Epithelial cell of esophagus (primary cell): ENCODE results near the gene HRH2.

Experiments
- DNase-seq: peaks from one replicate; pipeline ENCODE4 v3.0.0; 2010; ENCODE audit warnings: low read depth
- H3K4me3 ChIP-seq: 2 replicates; pipeline ENCODE4 v1.5.1; 2011; ENCODE audit warnings: mild to moderate bottlenecking, low read length, control low read depth
- TF ChIP-seq, protein P1 (sequence below): IDR thresholded peaks from 2 replicates; pipeline ENCODE4 v1.5.1; 2011; ENCODE audit warnings: low read depth, mild to moderate bottlenecking, low read length, control low read depth, inconsistent platforms; ENCODE audit not compliant: insufficient read depth; ENCODE audit errors: missing control alignments

HRH2 gene, protein sequence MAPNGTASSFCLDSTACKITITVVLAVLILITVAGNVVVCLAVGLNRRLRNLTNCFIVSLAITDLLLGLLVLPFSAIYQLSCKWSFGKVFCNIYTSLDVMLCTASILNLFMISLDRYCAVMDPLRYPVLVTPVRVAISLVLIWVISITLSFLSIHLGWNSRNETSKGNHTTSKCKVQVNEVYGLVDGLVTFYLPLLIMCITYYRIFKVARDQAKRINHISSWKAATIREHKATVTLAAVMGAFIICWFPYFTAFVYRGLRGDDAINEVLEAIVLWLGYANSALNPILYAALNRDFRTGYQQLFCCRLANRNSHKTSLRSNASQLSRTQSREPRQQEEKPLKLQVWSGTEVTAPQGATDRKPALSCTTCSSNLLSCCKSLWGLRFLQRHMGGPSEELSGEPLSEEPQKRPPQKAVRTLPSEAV

DNA sequence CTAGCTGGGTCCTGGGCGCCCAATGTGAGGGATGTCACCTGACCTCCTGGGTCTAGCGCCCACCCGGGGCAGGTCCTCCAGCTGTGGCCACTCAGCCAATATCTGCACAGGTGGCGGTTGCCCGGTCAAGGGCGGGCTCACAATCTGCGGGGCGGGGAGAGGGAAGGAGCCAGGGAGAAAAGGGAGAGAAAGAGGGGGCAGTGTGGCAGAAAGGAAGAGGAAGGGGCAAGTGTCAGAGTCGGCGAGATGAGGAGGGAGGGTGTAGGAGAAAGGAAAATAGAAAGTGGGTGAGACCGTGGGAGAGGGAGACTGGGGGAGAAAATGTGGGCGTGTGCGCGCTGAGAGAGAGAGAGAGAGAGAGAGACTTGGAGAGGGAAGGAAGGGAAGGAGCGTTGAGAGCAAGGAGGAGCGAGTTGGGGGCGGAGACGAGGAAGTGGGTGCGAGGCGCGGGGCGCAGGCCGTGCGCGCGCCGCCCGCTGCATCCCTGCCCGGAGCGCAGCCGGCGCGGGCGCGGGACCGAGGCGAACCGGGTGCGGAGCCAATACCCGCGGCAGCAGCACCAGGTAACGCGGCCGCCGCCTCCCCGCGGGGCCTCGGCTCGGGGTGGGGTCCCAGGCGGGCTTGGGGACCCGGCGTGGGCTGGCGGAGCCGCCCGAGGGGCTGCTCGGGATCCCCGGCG is at the start of gene HRH2:
HRH2 (plus strand) TSS at position 479 of the 679 bp plus-strand sequence. CDS start 25,163 bp downstream, outside the sequence.
- DNase-seq, result no peak
- H3K4me3 ChIP-seq, result no peak within 1 kb of the TSS
- TF ChIP-seq, protein P1, sequence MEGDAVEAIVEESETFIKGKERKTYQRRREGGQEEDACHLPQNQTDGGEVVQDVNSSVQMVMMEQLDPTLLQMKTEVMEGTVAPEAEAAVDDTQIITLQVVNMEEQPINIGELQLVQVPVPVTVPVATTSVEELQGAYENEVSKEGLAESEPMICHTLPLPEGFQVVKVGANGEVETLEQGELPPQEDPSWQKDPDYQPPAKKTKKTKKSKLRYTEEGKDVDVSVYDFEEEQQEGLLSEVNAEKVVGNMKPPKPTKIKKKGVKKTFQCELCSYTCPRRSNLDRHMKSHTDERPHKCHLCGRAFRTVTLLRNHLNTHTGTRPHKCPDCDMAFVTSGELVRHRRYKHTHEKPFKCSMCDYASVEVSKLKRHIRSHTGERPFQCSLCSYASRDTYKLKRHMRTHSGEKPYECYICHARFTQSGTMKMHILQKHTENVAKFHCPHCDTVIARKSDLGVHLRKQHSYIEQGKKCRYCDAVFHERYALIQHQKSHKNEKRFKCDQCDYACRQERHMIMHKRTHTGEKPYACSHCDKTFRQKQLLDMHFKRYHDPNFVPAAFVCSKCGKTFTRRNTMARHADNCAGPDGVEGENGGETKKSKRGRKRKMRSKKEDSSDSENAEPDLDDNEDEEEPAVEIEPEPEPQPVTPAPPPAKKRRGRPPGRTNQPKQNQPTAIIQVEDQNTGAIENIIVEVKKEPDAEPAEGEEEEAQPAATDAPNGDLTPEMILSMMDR, result no peak

DNA sequence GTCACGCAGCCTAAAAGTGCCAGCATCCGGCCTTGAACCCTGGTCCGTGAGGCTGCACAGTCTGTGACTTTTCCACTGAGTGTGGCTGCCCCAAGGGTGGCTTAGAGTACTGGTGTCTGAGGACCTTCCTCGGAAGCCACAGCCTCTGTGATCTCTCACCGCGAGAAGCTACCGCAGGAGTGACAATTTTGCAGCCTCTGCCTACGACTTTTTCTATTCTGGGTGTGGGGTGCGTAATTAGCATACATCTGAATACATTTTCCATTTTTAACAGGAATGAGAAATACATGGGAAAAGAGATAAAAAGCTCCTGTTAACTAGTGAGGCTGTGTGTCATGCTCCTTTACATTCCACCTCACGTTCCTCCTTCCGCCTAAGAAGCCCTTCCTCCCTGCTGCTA is 48.3 kb upstream of the HRH2 start:
- no peak for DNase-seq
- TF ChIP-seq, protein P1, result no peak

DNA sequence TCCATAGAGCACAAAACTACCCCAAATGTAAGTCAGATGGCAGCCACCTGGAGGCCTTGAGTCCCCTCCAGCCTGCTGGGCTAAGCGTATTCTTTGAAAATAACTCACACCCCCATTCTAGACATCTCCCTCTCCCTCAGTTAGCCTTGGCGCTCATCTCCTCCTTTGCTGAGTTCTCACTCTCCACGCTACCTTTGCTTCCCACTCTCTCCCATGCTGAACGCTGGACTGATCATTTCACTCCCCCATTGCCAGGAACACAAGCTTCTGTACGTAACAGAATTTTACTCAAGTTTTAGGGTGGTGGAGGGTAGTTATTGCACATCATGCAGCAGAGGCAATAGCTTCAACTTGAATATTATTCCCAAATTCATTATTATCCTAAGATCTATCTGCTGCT is 47.5 kb upstream of the HRH2 start:
- TF ChIP-seq, protein P1, result no peak
- H3K4me3 ChIP-seq, result no peak overlapping the region
- DNase-seq, result no peak

More for the DNA sequence above, 48.3 kb upstream of the HRH2 start:
- no peak overlapping the region for H3K4me3 ChIP-seq

DNA sequence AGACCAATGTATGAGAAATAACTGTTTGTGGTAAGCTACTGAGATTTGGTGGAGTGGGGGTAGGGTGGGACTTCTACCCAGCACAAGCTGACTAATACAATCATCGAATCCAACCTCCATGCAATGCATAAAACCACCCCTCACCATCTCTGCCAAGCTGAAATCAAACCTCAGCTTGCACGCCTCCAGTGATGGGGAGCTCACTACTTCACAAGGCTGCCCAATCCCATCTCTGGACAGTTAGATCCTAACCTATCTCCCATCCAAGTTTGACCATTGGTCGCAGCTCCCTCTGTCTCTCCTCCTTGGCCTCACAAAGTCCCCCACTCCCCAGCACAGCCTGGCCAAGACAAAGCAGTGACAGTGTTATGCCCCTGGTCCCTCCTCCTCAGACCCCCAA is 47.0 kb upstream of the HRH2 start:
- TF ChIP-seq, protein P1, result no peak
- no peak overlapping the region for H3K4me3 ChIP-seq

DNA sequence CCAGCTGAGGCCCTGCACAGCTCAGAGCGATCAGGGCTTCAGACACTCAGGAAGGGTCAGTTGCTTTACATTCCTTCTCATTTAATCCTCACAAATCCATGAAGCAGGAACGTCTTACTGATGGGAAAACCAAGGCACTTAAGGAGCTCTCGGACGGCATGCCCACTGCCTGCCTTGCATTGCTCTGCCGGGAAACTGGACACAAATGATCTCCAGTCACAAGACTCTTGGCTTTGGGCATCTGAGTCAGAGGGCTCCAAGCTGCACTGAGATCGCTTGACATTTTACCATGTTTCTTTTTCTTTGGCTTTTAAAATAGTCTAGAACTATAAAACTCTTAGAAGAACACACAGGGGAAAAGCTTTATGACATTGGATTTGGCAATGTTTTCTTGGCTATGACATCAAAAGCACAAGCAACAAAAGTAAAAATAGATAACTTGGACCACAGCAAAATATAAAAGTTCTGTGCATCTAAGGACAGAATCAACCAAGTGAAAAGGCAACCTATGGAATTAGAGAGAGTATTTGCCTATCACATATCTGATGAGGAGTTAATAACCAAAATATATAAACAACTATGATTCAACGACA is 43.6 kb upstream of the HRH2 start:
- TF ChIP-seq, protein P1, result no peak
- no peak overlapping the region for H3K4me3 ChIP-seq
- no peak for DNase-seq

More for the DNA sequence above, 47.0 kb upstream of the HRH2 start:
- DNase-seq, result no peak

DNA sequence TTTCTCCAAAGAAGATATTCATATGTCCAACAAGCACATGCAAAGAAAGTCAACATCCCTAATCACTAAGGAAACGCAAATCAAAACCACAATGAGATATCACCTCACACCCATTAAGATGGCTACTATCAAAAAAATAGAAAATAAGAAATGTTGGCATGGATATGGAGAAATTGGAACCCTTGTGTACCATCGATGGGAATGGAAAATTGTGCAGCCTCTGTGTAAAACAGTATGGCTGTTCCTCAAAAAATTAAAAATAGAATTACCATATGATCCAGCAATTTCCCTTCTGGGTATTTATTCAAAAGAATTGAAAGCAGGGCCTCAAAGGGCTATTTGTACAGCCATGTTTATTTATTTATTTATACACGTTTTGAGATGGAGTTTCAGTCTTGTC is 43.0 kb upstream of the HRH2 start:
- H3K4me3 ChIP-seq, result no peak overlapping the region
- TF ChIP-seq, protein P1, result no peak
- DNase-seq, result no peak
